Nephron progenitor cell (in vitro differentiated cells): Measurements from ENCODE around the gene NNMT.

Experiments used
- DNase-seq: peaks from one replicate; pipeline ENCODE4 v3.0.0; 2021
- H3K27ac Mint-ChIP-seq: 2 replicates; pipeline ENCODE4 v1.8.0; 2021; ENCODE audit warnings: mild to moderate bottlenecking, moderate library complexity, mixed read lengths
- H3K27me3 Mint-ChIP-seq: 2 replicates; pipeline ENCODE4 v1.8.0; 2021; ENCODE audit warnings: mild to moderate bottlenecking, low read depth, mixed read lengths; ENCODE audit not compliant: poor library complexity
- H3K36me3 Mint-ChIP-seq: 2 replicates; pipeline ENCODE4 v1.8.0; 2021; ENCODE audit warnings: low read depth, mixed read lengths
- H3K4me1 Mint-ChIP-seq: 2 replicates; pipeline ENCODE4 v1.8.0; 2021; ENCODE audit warnings: mixed read lengths
- H3K4me3 Mint-ChIP-seq: 2 replicates; pipeline ENCODE4 v1.8.0; 2021; ENCODE audit warnings: mild to moderate bottlenecking, moderate library complexity, mixed read lengths
- H3K9me3 Mint-ChIP-seq: 2 replicates; pipeline ENCODE4 v1.8.0; 2021; ENCODE audit warnings: mild to moderate bottlenecking, moderate library complexity, mixed read lengths
- CTCF ChIP-seq: fragments of 200-600 bp; sonication (generic); IDR thresholded peaks from 2 replicates; pipeline ENCODE4 v1.5.0; 2021; ENCODE audit warnings: antibody characterized with exemption

Gene NNMT

GRCh38 chr11:114342476-114342875 lies 46.3 kb downstream of the NNMT start:
- peaks cover 8% of the 10 kb centered on the region for H3K9me3 Mint-ChIP-seq
- H3K4me3 Mint-ChIP-seq = no peak overlapping the region
- H3K27ac Mint-ChIP-seq = no peak overlapping the region
- H3K36me3 Mint-ChIP-seq = no peaks in the 10 kb centered on the region
- peaks cover 8% of the 10 kb centered on the region for H3K27me3 Mint-ChIP-seq
- DNase-seq = no peak
- H3K4me1 Mint-ChIP-seq = no peaks in the 10 kb centered on the region
- no peak for TF ChIP-seq CTCF

GRCh38 chr11:114343020-114343419 lies 46.8 kb downstream of the NNMT start:
- no peak for TF ChIP-seq CTCF
- no peak overlapping the region for H3K27ac Mint-ChIP-seq
- no peaks in the 10 kb centered on the region for H3K4me1 Mint-ChIP-seq
- H3K27me3 Mint-ChIP-seq = peaks cover 8% of the 10 kb centered on the region
- peaks cover 14% of the 10 kb centered on the region for H3K9me3 Mint-ChIP-seq
- H3K36me3 Mint-ChIP-seq = no peaks in the 10 kb centered on the region
- no peak overlapping the region for H3K4me3 Mint-ChIP-seq
- no peak for DNase-seq

GRCh38 chr11:114343493-114343892 lies 47.3 kb downstream of the NNMT start:
- Mint-ChIP-seq H3K27ac (no peak overlapping the region), H3K4me1 (no peaks in the 10 kb centered on the region), H3K27me3 (peaks cover 8% of the 10 kb centered on the region), H3K4me3 (no peak overlapping the region), H3K9me3 (peaks cover 16% of the 10 kb centered on the region), H3K36me3 (no peaks in the 10 kb centered on the region)
- DNase-seq = no peak
- TF ChIP-seq CTCF = no peak

- Mint-ChIP-seq H3K9me3 (peaks cover 16% of the 10 kb centered on the region), H3K27ac (no peak overlapping the region), H3K36me3 (no peaks in the 10 kb centered on the region), H3K4me1 (no peaks in the 10 kb centered on the region), H3K27me3 (peaks cover 8% of the 10 kb centered on the region), H3K4me3 (no peak overlapping the region)
- no peak for DNase-seq
- TF ChIP-seq CTCF = no peak
These were observed 48.3 kb downstream of the NNMT start for GRCh38 chr11:114344494-114344893.

GRCh38 chr11:114345575-114346222 lies 49.5 kb downstream of the NNMT start:
- H3K27me3 Mint-ChIP-seq = peaks cover 8% of the 10 kb centered on the region
- peaks cover 16% of the 10 kb centered on the region for H3K9me3 Mint-ChIP-seq
- no peaks in the 10 kb centered on the region for H3K36me3 Mint-ChIP-seq
- no peak overlapping the region for H3K4me3 Mint-ChIP-seq
- H3K27ac Mint-ChIP-seq = no peak overlapping the region
- TF ChIP-seq CTCF = no peak
- DNase-seq = no peak
- H3K4me1 Mint-ChIP-seq = no peaks in the 10 kb centered on the region

- Mint-ChIP-seq H3K27ac (no peak overlapping the region), H3K36me3 (no peaks in the 10 kb centered on the region), H3K4me1 (no peaks in the 10 kb centered on the region), H3K9me3 (peaks cover 16% of the 10 kb centered on the region), H3K27me3 (no peaks in the 10 kb centered on the region), H3K4me3 (no peak overlapping the region)
- TF ChIP-seq CTCF = no peak
- no peak for DNase-seq
These were observed 50.5 kb downstream of the NNMT start for GRCh38 chr11:114346709-114347141.
